Activated CD8-positive, alpha-beta memory T cell treated with anti-CD3 and anti-CD28 coated beads, Interleukin-2, amount 50 U/mL, for 24 hours (primary cell): ENCODE data around the gene APOB.

Experiments
- DNase-seq: peaks from one replicate; pipeline ENCODE4 v3.0.0-alpha.2; 2020; ENCODE audit errors: extremely low read depth

APOB gene

DNA sequence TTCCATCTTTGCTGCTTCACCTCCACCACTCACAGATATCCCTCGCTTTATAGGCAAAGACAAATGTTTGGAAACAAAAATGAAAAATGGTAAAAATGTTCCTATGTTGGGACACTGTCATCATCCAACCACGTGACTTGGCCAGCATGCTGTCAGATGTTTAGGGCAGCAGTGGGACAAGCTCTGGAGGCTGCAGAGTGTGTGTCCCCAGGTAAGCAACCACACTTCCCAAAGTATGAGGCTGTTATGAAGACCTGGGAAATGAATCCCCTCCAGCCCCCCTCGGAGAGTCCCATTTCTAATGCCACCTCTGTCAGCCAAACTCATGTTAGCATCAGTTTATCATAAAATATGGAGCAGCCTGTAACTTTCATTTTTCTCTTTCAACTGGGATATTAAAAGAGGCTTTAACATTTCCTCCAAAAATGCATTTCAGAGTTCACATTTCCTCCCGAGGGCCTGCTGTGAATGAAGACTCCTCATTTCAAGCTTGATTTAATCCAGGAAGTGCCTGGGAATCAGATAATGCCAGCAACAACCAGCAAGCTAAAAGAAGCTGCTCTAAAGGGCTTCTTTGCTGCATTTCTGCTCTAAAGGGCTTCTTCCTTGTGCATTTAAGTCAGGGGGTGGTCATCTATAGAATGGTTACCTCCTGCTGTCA lies 66.2 kb downstream of the APOB start:
- DNase-seq, result no peak

DNA sequence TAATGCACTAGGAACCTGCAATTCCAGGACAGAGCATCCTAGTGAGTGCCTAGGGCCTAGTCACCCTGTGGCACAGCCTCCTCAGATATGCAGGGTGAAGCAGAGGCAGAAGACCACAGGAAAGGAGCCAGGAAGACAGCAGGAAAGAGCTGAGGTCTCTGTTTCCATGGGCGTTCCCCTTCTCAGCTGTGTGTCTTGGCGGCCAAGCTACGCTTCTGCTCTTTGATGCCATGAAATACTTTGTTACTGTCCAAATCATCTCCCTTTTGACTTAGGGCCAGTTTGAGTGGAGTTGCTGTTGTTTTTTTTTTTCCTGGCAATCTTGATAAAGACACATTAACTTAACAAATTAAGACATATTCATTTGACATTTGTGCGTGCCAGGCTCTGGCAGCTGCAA lies 67.3 kb downstream of the APOB start:
- no peak for DNase-seq

DNA sequence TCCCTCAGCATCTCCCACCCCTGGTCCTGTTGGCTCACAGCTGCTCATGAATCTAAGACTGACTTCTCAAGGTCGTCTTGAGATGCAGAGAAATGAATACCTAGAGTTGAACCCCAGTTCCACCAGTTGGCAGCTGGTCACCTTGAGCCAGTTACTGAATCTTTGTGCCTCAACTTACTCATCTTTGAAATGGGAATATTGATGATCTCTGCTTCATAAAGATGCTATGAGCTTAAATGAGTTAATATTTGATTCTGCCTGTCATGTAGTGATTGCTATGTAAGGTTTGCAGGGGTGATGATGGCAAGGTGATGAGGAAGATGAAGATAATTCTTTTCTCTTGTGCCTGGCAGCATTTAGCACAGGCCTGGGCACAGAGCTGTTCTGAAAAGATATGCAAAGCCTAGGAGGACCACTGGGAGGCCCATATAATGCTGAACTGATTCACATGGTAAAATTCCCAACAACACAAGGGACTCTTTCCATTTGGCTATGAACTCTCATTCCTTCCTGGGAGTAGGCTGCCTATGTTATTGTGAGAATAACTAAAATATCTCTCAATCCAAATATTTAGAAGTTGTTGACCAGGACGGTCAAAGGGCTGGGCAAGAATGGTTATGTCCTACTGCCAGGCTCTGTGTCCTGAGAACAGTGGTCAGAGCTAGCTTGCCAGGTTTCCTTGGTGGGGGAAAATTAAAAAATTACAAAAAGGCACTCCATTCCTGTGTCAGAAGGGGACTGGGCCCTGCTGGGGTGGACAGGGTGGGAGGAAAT lies 70.9 kb downstream of the APOB start:
- no peak for DNase-seq

DNA sequence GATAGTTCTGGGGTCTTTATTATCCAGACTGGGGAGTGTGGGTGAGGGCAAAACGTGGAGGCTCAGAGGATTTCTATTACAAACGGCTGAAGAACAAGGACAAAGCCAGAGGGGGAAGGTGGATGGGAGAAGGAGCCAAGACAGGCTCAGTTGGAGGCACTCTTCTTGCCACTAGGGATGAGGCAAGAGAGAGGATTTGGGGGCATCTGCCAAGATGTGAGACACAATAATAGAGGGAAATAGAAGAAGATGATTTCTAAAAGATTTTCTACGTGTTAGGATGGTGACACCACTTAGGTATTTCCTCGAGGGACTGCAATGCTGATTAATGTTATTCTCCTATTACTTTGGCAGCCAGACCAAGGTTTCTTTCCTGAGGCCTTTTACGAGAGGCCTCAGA lies 71.8 kb downstream of the APOB start:
- no peak for DNase-seq

DNA sequence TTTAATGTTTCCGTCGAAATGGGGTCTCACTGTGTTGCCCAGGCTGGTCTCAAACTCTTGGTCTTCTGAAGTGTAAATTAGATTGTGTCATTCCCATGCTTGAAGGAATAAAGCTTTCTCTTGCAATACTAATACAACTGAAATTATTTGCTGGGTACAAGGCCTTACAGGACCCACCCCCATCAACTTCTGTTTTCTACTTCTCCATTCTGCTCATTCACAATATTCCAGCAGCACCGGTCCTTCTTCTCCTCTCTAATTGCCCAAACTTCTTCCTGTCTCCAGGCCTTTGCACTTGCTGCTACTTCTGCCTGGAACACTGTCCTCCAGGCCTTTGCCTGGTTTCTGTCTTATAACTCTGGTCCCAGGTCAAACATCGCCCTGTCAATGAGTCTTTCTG lies 73.8 kb downstream of the APOB start:
- DNase-seq, result no peak

DNA sequence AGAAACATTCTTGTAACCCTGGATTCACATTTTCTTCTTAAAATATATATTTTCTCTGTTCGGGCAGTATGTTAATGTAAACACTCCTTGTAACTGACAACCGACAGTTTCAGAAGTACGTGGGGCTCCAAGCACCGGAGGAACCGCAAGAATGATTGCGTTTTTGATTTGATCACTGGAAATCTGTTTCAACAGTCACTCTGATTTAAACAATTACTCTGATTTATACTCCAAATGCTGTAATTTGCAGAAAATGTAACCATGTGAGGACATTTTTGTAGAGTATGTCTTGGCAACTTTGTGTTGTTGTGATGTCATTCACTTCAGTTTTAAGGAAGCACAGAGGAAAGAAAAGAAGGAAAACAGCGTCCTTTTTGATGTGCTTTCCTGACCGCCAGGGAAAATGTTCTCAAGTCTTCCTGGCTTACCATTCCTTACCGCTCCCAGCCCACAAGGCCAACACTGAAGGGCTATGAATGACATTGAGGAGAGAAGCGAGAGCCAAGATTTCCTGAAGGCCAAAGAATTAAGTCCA lies 77.7 kb downstream of the APOB start:
- DNase-seq, result no peak

DNA sequence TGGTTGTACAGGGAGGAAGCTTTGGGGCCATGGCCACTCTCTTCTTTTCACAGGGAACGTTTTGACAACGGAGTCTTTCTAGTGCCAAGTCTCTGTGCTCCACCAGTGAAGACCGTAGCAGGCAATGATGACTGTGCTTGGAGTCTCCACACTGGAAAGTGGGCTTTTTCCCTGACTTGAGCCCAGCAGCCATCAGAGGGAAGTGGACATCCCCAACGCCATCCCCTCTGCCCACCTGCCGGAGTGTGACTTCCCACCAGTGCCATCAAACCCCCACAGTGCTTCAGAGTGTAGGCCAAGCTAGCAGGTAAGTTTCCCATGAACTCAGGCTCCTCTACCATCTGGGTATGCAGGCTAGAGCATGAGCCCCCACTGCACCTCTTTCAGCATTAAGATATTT lies 78.7 kb downstream of the APOB start:
- DNase-seq, result no peak

DNA sequence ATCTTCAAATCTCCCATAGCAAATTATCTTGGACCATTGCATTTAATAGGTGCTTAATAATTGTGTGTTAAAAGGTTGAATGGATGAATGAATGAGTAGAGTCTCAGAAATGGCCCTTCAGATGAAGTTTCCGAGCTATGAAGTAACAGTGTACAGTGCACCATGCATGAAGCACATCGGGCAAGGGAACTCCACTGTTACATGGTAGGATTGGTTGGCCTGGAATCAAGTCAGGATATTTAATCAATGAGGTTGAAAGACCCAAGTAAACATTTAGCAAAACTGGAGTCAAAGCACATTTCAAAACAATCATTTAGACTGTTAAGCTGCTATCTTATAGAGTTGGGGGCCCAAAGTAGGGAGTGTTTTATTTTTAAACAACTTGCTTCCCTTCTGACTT lies 80.0 kb downstream of the APOB start:
- DNase-seq, result no peak

DNA sequence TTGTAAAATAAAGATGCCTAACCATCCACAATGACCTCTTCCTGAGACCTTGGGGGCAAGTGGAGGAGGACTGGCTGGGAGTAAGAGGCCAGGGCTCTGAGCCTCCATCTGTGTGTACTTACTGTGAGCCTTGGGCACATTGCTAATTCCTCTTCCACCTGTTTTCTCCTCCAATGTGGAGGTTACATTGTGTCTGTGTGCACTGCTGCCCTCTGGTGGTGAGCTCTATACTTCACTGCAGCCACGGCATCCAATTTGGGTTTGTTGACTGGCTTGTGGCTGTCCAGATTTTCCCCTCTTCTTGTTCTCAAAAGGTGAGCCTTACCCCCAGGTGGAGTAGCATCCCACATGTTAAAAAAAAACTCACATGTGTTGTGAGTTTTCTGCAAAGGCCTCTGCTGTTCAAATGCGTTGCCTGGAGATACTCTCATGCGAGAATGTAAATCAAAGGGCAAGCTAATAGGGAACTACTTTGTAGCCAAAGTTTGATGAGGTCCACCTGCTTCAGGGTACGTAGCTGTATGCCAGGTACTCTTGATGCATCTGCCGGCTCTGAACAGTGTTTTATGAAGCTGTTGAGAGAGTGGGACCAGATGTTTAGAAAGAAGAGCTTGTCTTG lies 80.8 kb downstream of the APOB start:
- peak; percentile 44 for DNase-seq

DNA sequence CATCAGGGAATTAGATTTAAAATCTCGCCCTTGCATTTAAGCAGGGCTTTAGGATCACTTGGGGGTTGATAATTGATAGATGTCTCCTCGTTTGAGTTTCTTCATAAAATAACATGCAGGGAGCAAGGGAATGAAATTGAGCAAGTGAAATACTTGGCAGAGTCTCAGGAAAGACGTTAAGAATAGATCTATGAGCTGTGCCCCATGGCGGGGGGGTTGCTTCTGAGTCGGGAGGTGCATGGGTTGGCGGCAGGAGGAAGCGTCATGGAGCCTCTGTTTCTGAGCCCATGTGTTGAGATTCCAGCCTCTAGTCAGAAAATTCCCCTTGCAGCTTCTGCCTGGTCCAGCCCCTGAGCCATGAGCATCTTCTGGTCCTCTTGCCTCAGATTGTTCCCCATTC lies 82.0 kb downstream of the APOB start:
- no peak for DNase-seq

DNA sequence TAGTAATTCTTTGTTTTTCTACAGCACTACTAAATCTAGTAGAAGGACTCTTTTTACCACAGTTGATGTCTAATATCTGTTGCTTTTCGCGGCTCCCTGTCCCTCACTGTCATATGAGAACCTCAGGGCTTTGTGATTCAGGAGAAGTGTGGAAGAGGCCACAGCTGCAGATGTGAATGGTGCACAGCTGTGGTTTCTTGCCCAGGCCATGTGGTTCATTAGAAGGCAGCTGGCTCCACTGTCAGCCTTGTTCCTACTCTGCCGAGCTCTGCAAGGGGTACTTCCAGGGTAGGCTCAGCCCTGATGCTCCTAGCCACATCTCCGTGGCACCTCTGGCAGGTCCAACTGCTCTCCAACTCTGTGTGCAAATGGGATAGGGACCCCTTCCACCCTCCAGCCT lies 83.9 kb downstream of the APOB start:
- DNase-seq, result no peak

DNA sequence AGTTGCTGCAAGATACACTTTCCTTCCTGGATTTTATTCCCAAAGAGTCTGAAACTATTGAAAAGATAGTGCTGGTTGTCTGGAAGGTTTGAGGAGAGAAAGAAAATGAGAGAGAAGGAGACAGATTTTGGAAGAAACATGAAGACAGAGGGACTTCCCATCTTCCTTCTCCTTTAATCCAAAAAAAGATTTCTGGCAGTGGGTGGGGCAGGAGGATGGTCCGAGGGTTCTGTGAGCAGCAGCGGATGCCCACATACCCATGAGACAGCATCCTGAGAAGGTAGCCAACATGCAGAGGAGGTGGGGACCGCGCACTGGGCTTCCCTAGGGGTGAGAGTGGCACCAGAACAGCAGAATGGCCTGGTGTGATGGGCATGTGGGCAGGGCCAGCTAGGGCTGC lies 84.6 kb downstream of the APOB start:
- DNase-seq, result no peak

DNA sequence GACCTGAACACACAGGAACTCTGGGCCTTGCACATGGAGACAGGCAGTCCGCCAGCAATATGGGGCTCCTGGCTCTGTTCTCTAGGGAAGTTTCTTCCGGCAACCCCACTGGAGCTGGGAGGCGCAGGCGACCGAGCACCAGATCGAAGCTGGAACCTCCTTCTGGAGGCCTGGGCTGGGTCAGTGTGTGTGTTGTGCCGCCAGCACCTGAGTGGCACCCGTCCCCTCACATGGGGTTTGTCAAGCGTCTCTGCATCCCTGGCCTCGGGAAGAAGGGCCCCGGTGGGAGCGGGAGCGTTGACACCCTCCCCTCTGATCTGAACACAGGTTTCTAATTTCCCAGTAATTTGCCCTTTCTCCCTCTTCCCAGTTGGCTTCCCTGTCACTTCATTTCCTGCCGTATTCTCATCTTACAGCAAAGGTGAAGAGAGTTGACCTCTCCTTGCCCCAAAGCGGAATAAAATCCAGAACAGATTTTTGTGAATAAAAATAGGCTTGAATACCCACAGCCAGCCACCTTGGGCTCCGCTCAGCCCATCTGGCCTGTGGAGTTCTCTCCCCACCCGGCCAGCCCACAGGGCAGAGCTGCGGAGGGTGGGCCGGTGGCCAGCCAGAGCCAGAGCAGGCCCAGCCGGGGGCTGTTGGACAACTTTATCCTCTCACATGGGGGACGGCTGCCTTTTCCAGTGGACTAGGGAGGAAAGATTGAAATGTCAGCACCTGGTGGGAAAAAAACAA lies 85.9 kb downstream of the APOB start:
- no peak for DNase-seq

DNA sequence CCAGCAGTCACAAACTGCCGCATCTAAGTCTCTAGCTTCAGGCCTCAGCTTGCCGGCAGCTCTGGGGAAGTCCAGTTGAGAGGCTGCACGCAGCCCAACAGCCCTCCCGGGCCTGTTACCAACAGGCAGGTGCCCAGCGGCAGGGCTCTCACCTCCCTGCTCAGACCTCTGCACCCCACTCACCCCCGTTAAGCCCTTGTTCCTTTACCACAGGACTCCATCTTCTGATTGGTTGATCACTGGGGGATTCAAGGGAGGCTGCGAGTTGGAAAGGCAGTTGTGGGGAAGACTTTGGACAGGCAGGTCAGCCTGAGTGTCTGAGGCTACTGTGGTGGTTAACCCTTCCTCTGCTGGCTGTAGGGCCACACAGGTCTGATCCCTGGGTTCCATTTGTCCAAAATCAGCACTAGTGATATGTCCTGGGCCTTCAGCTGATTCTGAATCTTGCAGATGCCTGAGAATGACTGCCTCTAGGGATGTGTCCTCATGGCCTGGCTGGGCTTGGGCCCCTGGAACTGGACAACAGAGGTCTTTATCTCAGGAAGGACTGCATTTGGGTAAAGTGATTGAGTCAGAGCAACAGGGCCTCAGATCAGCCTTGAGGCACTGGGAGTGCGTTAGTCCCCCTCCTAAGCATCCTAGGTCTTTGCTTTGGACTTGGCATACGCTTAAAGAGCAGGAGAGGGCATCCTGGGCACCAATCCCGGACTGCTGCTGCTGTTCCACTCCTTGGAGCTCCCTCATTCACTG lies 88.4 kb downstream of the APOB start:
- no peak for DNase-seq

DNA sequence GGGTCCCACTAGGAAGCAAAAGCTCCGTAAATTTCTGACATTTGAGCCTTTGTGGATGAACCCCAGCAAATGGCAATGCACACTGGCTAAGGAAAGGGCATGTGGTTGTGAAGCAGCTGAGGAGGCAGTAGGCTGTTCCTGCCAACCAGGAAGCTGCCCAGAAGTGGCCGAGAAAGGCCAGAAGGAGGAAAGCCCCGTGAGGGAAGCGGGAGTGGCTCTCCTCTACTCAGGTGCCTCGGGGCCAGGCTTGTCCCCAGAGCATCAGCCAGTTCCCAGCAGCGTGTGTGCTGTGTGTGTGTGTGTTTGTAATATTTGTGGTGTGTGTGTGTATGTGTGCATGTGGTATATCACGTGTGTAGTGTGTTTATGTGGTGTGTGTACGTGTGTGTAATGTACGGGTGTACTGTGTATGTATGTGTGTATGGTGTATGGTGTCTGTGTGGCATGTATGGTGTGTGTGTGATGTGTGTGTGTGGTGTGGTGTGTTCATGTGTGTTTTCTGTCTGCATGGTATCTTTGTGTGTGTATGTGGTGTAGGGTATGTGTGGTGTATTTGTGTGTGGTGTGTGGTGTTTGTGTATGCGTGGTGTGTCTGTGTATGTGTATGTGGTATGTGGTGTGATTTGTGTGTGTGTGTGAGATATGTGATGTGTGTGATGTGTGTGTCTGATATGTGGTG lies 90.6 kb downstream of the APOB start:
- no peak for DNase-seq
